ENCODE data around the gene HSDL1. TPM values are rescaled to one million over a fixed set of nuclear protein-coding genes. Genes with fewer than 3 reads are reported as not detected.

The HSDL1 gene
- total RNA-seq, 1 experiment from 2014 or later, result 34.2 TPM

DNA sequence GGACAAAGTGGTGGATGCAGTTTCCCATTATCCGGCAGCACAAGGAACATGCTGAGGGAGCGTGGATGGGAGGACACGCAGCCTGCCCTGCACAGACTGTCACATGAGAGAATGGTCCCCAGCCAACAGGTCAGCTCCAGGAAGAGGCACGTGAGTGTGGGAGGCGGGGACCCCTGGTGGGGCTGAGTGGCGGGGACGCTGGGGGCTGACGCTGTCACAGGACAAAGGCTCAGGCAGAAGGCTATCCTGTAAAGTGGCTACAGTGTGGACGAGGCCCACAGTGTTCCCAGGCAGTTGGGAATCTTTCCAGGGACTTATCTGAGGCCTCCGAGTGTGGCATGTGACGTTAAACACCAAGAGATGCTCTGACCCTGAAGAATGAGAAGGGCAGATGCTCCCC lies 58.6 kb downstream of the HSDL1 start:
- H3K4me2 ChIP-seq (ENCODE audit: insufficient read depth, insufficient read length, low read length), result no peak overlapping the region
- H3K23me2 ChIP-seq (ENCODE audit: insufficient read length, low read depth, low read length, poor library complexity, severe bottlenecking), result no peaks in the 10 kb centered on the region
- H2BK12ac ChIP-seq (ENCODE audit: insufficient read length, low read depth, low read length), result no peak overlapping the region
- H3K79me1 ChIP-seq (ENCODE audit: insufficient read depth, low read depth, low read length, poor library complexity, severe bottlenecking), result no peaks in the 10 kb centered on the region
- H3K36me3 Mint-ChIP-seq (ENCODE audit: insufficient read depth in 1 of 3, low read depth in 3 of 3), result peaks cover 5 to 77% (median 55%) of the 10 kb centered on the region in 3 experiments; a peak in 6 of 7 replicates
- H3K9ac ChIP-seq (ENCODE audit: extremely low read depth, insufficient read length, low read length), result no peak overlapping the region
- no peak overlapping the region for H3T11ph ChIP-seq (ENCODE audit: low read length)
- H3K18ac ChIP-seq (ENCODE audit: insufficient read length, low read depth, low read length), result no peak overlapping the region
- no peaks in the 10 kb centered on the region for H3K4me1 ChIP-seq (ENCODE audit: insufficient read depth, low read length)
- no peak overlapping the region for H3K23ac ChIP-seq (ENCODE audit: insufficient read length, low read depth, low read length)
- no peak overlapping the region for H2BK5ac ChIP-seq (ENCODE audit: insufficient read length, low read length)
- no peak overlapping the region for H3K56ac ChIP-seq (ENCODE audit: insufficient read length, low read depth, low read length)
- no peak overlapping the region for H2BK20ac ChIP-seq (ENCODE audit: low read depth, low read length, poor library complexity, severe bottlenecking)
- H3K27ac ChIP-seq (ENCODE audit: insufficient read length, low read depth, low read length), result no peak overlapping the region
- no peaks in the 10 kb centered on the region for H3K27me3 Mint-ChIP-seq (ENCODE audit: low read depth)
- no peaks in the 10 kb centered on the region for H3K9me3 ChIP-seq (ENCODE audit: control insufficient read depth, low read depth, low read length)
- no peaks in the 10 kb centered on the region for H3K79me2 ChIP-seq (ENCODE audit: insufficient read depth, low read length)
- no peak for TF ChIP-seq CTCF (conservative IDR thresholded peaks at IDR 0.05)
- no peak overlapping the region for H3K14ac ChIP-seq (ENCODE audit: insufficient read depth, low read length)
- no peaks in the 10 kb centered on the region for H3K9me3 Mint-ChIP-seq
- H4K91ac ChIP-seq (ENCODE audit: insufficient read length, low read depth, low read length), result no peak overlapping the region
- no peak overlapping the region for H2BK15ac ChIP-seq (ENCODE audit: low read depth, low read length)
- H4K8ac ChIP-seq (replicated peaks; ENCODE audit: insufficient read length, low read depth, low read length), result no peak overlapping the region
- H2BK120ac ChIP-seq (ENCODE audit: low read depth, low read length, poor library complexity, severe bottlenecking), result no peak overlapping the region
- no peak overlapping the region for H4K5ac ChIP-seq (ENCODE audit: insufficient read length, low read depth, low read length)
- H3K27me3 ChIP-seq (ENCODE audit: insufficient read depth, low read length), result no peaks in the 10 kb centered on the region
- no CpG with 5 or more reads among the region's 11 CpGs for WGBS (ENCODE audit: extremely low coverage, insufficient read length, low lambda C conversion rate)
- H3K4me3 Mint-ChIP-seq, result no peak overlapping the region
- H3K4ac ChIP-seq (ENCODE audit: low read depth, low read length), result no peak overlapping the region
- H3K27ac Mint-ChIP-seq, result no peak overlapping the region
- H2AFZ ChIP-seq (ENCODE audit: low read length), result no peak overlapping the region
- no peak overlapping the region for H2AK5ac ChIP-seq (ENCODE audit: insufficient read length, low read length)
- H4K20me1 ChIP-seq (ENCODE audit: control insufficient read depth, insufficient read depth, insufficient read length), result no peaks in the 10 kb centered on the region
- DNase-seq, result no peak
- no peaks in the 10 kb centered on the region for H3K4me1 Mint-ChIP-seq

All from H9 (cell line).